ENCODE results near the gene PLD3.

DNA sequence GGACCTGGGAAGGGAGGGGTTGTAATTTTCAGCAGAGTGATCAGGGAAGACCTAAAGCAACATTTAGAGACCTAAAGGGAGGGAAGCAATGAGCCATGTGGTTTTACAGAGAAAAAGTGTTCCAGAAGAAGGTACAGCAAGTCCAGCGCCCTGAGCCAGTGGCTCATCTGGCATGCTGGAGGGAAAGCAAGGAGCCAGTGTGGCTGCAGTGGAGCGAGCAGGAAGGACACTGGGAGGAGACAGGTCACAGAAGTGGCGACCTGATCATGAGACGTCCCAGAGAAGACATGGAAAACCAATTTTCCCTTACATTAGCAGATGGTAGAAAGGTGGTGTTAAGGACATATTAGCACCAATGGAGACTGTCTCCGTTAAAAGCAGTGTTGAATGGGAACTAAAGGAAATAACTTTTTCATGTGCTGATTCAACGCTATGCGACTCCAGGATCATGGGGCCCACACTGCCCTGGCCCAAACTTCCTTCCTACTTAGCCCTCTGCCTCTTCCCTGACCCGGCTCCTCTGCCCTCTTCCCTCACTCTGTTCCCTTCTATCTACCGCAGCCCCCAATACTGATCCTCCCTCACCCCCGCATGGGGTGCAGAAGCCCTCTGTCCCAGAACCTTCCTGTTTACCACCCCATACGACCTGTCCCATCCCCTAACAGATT, 5.7 kb upstream of the PLD3 start:
- TF ChIP-seq, protein P1, sequence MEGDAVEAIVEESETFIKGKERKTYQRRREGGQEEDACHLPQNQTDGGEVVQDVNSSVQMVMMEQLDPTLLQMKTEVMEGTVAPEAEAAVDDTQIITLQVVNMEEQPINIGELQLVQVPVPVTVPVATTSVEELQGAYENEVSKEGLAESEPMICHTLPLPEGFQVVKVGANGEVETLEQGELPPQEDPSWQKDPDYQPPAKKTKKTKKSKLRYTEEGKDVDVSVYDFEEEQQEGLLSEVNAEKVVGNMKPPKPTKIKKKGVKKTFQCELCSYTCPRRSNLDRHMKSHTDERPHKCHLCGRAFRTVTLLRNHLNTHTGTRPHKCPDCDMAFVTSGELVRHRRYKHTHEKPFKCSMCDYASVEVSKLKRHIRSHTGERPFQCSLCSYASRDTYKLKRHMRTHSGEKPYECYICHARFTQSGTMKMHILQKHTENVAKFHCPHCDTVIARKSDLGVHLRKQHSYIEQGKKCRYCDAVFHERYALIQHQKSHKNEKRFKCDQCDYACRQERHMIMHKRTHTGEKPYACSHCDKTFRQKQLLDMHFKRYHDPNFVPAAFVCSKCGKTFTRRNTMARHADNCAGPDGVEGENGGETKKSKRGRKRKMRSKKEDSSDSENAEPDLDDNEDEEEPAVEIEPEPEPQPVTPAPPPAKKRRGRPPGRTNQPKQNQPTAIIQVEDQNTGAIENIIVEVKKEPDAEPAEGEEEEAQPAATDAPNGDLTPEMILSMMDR (IDR thresholded peaks at IDR 0.05), result no peak
- no peak for TF ChIP-seq POLR2A (IDR thresholded peaks at IDR 0.05)

All from right lobe of liver (tissue), 4 donors.